AG04450 (cell line): ENCODE results near the gene NAPG. TPM values are rescaled to one million over a fixed set of nuclear protein-coding genes. Genes with fewer than 3 reads are reported as not detected.

ENCODE experiments used
- CTCF ChIA-PET: fragments of 300-600, 350-600 bp; formaldehyde crosslinking; extraction: SDS; loops from one replicate; lab custom pipeline; 2022; ENCODE audit warnings: antibody characterized with exemption, inconsistent platforms; lab: Charles Lee
- POLR2A ChIA-PET: fragments of 350-600 bp; formaldehyde crosslinking; extraction: SDS; loops from one replicate; lab custom pipeline; 2021; ENCODE audit warnings: antibody characterized with exemption, inconsistent platforms; lab: Yijun Ruan, JAX
- DNase-seq: peaks from one replicate; pipeline ENCODE4 v3.0.0-alpha.2; 2011; ENCODE audit warnings: low read depth, low spot score
- H3K27ac ChIP-seq: one replicate; pipeline ENCODE4 v1.5.1; 2012; ENCODE audit warnings: low read depth, low read length, control low read depth
- H3K27me3 ChIP-seq: one replicate; pipeline ENCODE4 v1.6.0; 2012; ENCODE audit warnings: low read length; ENCODE audit not compliant: control insufficient read depth, insufficient read depth
- H3K4me3 ChIP-seq: 2 replicates; pipeline ENCODE4 v1.5.1; 2011; ENCODE audit warnings: mild to moderate bottlenecking, low read depth, low read length, control low read depth
- H3K9me3 ChIP-seq: 2 replicates; pipeline ENCODE4 v1.5.1; 2012; ENCODE audit warnings: low read length; ENCODE audit not compliant: control insufficient read depth, insufficient read depth
- CTCF ChIP-seq: IDR thresholded peaks from 2 replicates; pipeline ENCODE4 v1.5.1; 2011; ENCODE audit warnings: low read depth, low read length, control low read depth, inconsistent platforms
- polyA plus RNA-seq: library from polyadenylated mRNA; depleted of rRNA; stranded (reverse); fragments of >200 nt; gene quantifications from 2 replicates; pipeline ENCODE4 v1.2.3, GENCODE V29; 2011

Gene NAPG
- polyA plus RNA-seq, 1 experiment, result 19.8 TPM

- Histone ChIP-seq H3K4me3 (no peak overlapping the region), H3K27ac (no peak overlapping the region), H3K27me3 (peaks cover 5% of the 10 kb centered on the region), H3K9me3 (no peaks in the 10 kb centered on the region)
- DNase-seq, result no peak
- POLR2A ChIA-PET, result interaction anchor here (0.6 kb wide), 1 partner anchor 91 kb away, joined by 3 read pairs; no protein-coding TSS in a partner anchor
- CTCF ChIA-PET, result no interaction called here
- no peak for TF ChIP-seq CTCF
Observed at GRCh38 chr18:10487154-10487553, 38.7 kb upstream of the NAPG start.

- peaks cover 5% of the 10 kb centered on the region for H3K27me3 ChIP-seq
- ChIA-PET POLR2A (no interaction called here), CTCF (no interaction called here)
- no peak for TF ChIP-seq CTCF
- H3K4me3 ChIP-seq, result no peak overlapping the region
- no peak overlapping the region for H3K27ac ChIP-seq
- H3K9me3 ChIP-seq, result no peaks in the 10 kb centered on the region
- DNase-seq, result no peak
Observed at GRCh38 chr18:10488017-10488416, 37.8 kb upstream of the NAPG start.

GRCh38 chr18:10490401-10491165, 35.2 kb upstream of the NAPG start:
- no peak overlapping the region for H3K4me3 ChIP-seq
- ChIA-PET CTCF (no interaction called here), POLR2A (no interaction called here)
- H3K9me3 ChIP-seq, result no peaks in the 10 kb centered on the region
- peaks cover 3% of the 10 kb centered on the region for H3K27me3 ChIP-seq
- H3K27ac ChIP-seq, result no peak overlapping the region
- DNase-seq, result no peak
- TF ChIP-seq CTCF, result no peak

- no peak overlapping the region for H3K4me3 ChIP-seq
- POLR2A ChIA-PET, result no interaction called here
- DNase-seq, result no peak
- no peak for TF ChIP-seq CTCF
- H3K9me3 ChIP-seq, result no peaks in the 10 kb centered on the region
- H3K27me3 ChIP-seq, result peaks cover 2% of the 10 kb centered on the region
- no peak overlapping the region for H3K27ac ChIP-seq
- CTCF ChIA-PET, result no interaction called here
Observed at GRCh38 chr18:10495936-10496335, 29.9 kb upstream of the NAPG start.

GRCh38 chr18:10497206-10497749, 28.5 kb upstream of the NAPG start:
- Histone ChIP-seq H3K27me3 (peaks cover 2% of the 10 kb centered on the region), H3K27ac (no peak overlapping the region), H3K9me3 (no peaks in the 10 kb centered on the region), H3K4me3 (no peak overlapping the region)
- POLR2A ChIA-PET, result no interaction called here
- no peak for TF ChIP-seq CTCF
- CTCF ChIA-PET, result interaction anchor here (0.5 kb wide), 1 partner anchor 15 kb away, joined by 3 read pairs; no protein-coding TSS in a partner anchor
- no peak for DNase-seq
